Right forelimb (tissue), 1 donor: Measurements from ENCODE around the gene MRPS22.
A peak's percentile ranks its signal among the peaks of the same experiment; 100 is the strongest.
"Not testable (repeated sequence)": the region's sequence is repeated elsewhere in the genome, so short reads cannot be mapped to it uniquely, and the experiment has no call there.

ENCODE experiments used
- DNase-seq: peaks from one replicate; pipeline ENCODE4 v3.0.0-alpha.2; 2018

Gene MRPS22

DNA sequence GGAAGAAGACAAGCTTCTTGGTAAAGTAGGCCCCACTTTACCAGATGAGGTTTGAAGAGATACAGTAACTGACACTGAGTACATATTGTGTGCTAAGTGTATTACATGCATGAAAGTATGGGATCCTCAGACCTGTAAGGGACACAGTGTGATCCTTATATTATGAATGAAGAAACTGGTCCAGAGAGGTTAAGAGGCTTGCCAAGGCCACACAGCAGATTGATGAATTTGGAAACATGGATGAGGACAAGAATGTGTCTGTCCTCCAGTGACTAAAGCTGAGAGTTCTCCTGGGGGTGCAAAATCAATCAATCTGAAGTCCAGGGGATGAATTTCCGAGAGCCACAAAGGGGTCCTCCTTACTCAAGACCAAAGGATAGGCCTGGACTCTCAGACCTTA, 31.4 kb upstream of the MRPS22 start:
- DNase-seq = no peak

GRCh38 chr3:139312959-139313358, 30.9 kb upstream of the MRPS22 start:
- no peak for DNase-seq

DNA sequence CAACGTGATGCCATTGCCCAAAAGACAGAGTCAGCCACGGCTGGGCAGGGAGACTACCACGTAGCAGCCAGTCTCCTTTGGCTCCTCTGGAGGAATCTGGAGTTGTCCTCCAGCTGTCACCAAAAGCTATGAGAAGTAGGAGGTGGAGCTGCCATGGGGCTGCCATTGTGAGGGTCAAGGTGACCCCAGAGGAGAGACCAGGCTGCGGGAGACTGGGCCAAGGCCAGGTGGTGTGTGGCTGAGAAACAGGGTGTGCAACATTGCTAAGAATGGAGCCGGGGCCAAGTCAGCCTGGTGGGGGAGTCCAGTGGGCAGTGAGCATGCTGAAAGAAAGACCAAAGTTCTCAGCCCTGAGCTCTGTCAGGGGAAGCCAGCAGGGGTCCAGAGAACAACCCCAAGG, 29.9 kb upstream of the MRPS22 start:
- no peak for DNase-seq

DNA sequence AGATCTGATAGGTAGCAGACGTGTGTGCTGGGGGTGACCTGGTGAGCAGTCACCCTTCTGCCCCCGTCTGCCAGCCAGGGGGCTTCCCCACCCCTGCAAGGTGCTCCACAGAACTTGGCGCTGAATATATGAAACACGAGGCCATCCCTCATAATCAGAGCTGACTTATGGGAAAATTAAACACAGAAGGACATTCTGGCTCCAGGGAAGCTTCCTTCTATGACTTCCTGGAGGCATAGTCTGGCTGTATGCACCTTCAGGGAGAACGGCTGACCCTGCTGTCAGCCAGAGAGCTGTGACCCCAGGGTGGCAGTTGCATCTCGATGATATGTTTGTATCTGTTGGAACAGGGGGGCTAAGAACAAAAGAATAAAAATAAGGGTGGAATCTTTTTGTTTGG, 26.6 kb upstream of the MRPS22 start:
- no peak for DNase-seq

DNA sequence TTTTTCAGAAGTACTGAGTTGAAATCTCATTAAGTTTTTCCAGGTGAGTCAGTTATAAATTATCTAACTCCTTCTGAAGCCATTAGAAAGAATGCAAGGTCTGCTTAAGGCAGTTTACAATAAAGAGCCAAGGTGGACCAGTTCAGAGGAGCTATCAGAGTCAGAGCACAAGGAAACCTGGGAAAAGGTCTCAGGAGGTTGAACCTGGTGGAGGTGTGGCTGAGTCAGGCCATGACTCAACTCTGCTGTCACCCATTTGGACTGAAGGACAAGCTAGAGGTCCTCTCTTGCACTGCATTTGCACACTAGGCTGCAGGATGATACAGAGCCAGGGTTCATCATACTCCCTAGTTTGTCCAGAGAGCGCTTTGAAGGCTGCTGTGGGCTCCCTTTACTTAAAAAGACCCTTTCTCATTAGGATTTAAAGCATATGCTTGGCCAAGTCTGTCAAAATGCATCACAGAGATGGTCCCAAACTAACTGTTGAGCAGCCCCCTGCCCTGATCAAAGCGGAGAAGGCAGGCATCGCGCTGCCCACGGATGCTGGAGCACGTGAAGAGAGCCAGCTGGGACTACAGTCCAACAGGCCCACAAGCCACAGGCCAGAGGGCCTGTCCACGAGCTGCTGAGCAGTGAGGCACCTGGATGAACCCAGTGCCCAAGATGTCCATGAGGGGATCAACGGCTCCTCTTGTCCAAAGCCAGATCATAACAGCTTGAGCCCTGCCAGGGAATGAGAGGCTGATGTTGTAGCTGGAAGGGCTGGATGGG, 26.0 kb upstream of the MRPS22 start:
- DNase-seq = no peak

GRCh38 chr3:139318431-139318816, 25.4 kb upstream of the MRPS22 start:
- DNase-seq = no peak

- DNase-seq = no peak
Observed at GRCh38 chr3:139318826-139319225, 25.0 kb upstream of the MRPS22 start.

DNA sequence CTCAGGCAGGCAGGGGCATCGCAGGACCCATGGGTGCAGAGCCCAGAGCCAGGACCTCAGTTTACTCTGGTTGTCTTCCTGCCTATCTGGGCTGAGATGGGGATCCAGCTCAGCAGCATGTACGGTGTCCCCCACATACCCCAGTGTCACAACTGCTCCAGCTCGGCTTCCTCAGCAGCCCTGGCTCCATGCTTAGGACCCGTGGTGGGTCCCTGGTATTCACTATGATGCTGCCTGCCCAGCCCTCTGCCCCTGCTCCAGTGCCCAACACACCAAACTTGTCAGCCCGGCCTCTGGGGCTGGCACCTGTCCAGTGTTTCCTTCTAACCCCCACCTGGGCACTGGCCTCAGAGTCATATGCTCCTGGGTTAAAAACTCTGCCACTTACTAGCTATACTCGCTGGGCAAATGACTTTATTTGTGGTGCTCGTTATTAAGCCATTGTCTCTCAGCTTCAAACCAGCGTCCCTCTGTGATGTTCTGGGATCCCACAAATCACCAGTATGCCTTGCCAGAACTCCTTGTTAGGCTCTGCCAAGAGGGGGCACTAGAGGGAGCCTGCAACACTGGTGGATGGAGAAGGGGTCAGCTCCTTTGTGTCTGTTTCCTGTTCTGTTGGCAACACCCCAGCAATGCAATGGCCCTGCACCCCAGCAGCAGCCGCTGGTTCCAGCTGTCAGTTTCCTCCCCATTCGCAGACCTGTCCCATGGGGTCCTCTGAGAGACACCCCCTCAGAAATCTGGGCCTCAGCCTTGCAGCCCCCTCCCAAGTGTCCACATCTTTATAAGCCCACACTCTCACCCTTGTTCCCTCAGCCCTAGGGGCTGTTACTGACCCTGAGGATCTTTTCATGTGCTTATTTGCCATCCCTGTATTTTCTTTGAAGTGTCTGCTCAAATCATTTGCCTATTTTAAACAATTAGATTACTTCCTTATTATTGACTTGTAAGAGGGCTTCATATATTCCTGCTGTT, 24.1 kb upstream of the MRPS22 start:
- no peak for DNase-seq

DNA sequence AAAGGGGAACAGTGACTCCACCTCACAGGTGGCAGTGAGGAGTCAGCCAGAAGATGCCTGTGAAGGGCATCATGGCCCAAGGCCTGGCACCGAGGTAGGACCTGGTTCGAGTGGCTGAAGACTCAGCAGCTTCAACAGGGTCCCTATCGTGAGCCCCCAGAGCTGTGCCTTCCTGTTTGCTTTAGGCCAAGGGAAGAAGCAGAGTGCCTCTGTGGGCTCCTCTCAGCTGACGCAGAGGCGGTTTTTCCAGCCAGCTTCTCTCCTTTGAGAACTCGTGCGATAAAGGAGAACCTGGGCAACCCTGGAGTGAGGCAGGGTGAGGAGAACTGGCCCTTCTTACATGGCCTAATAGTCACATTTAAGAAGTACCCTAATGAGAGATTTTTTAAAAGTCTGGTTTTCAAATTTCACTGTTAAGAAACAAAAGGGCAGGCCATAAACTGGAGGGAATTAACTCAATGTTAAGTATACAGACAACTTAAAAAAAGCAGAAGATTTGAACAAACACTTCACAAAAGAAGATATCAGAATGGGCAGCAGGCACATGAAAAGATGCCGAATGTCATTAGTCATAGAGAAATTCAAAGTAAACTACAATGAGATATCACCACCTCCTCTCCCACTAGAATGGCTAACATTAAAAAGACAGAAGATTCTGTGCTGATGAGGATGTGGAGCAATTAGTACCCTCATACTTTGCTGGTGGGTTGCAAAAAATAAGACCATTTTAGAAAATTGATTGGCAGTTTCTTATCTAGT, 23.1 kb upstream of the MRPS22 start:
- DNase-seq = no peak

DNA sequence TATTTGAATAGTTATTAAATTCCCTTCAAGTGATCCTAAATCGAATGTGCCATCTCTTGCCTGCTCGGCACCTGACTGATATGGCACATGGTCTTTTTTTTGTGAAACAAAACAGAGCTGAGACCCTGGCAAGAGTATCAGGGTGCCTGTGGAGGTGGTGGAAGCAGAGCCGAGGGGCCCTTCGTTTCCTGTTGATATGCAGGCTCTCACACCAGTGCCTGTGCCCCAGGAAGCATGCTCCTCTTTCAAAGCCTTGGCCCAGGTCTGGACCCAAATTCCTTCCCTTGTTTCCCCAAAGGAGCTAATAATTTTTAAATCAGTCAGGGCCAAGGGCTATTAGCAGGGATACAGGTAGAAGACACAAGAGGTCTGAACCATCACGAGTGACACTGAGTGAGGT, 21.5 kb upstream of the MRPS22 start:
- DNase-seq = no peak

GRCh38 chr3:139323146-139323545, 20.7 kb upstream of the MRPS22 start:
- no peak for DNase-seq

DNA sequence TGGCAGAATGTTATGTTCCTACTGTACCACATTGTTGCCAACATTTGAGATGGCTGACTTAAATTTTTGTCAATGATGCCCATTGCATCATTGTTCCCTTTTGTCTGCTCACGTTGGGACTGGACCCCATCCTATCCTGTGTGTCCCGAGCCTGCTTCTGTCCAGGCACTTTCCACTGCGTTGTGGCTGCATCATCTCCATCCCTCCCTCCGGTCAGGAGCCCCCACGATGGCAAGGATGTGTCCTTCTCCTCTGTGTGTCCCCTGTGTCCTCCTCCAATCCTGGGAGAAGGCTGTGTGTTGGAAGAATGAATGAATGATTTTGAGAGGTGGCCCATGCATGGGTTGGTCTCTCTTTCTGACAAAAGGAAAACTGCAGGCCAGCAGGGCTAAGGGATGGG, 19.4 kb upstream of the MRPS22 start:
- DNase-seq = no peak

- DNase-seq = no peak
Observed at GRCh38 chr3:139325551-139325950, 18.3 kb upstream of the MRPS22 start.

DNA sequence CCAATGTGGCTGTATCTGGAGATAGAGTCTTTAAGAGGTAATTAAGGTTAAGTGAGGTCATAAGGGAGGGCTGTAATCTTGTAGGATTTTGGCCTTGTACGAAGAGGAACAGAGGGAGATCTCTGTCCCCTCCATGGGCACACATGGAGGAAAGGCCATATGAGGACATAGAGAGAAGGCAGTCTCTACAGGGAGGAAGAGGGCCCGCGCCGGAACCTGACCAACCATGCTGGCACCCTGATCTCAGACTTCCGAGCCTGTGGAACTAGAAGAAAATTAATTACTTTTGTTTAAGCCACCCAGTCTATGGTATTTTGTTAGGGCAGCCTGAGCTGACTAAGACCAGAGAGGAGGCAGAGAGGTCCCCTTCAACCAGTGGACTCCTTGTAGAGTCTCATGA, 17.7 kb upstream of the MRPS22 start:
- no peak for DNase-seq

DNA sequence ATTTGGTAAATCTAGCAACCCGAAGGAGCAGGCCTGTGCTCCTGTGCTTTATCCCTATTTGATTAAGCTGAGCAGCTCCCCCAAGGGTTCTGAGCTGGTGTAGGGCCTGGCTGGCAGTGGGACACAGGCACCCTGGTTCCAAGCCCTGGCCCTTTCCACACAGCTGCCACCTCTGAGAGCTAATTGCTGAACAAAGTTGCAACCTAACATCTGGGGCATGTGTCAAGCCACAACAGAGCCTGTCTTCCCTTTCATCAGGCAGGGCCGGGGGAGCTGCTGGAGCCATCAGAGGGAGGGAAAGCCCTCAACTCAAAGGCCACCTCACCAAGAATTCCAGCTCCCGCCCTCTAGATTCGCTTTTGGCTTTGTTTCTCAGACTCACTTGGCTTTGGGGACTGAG, 17.1 kb upstream of the MRPS22 start:
- no peak for DNase-seq

- DNase-seq = no peak
Observed at GRCh38 chr3:139327231-139327630, 16.6 kb upstream of the MRPS22 start.

GRCh38 chr3:139327861-139328260, 16.0 kb upstream of the MRPS22 start:
- no peak for DNase-seq

GRCh38 chr3:139328356-139328755, 15.5 kb upstream of the MRPS22 start:
- no peak for DNase-seq

GRCh38 chr3:139329364-139329850, 14.4 kb upstream of the MRPS22 start:
- DNase-seq = peak; percentile 91

GRCh38 chr3:139332092-139332491, 11.7 kb upstream of the MRPS22 start:
- DNase-seq = no peak

GRCh38 chr3:139334675-139335074, 9.1 kb upstream of the MRPS22 start:
- DNase-seq = not testable (repeated sequence)

DNA sequence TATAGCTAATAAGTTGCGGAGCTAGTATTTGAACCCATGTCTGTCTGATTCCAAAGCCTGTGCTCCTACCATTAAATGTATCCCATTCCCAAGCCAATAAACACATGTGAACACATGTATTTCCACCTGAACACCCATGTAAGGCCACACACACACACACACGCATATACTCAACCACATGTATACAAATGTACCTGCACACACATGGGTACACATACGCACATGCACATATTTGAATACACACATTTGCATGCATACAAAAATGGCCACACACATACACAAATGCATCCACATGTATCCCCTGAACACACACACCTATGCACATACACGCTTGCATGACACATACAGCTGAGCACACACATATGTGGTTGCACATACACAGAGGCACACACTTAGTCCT, 5.4 kb upstream of the MRPS22 start:
- DNase-seq = no peak
